Measurements from ENCODE around the gene FKBP8. TPM values are rescaled to one million over a fixed set of nuclear protein-coding genes. Genes with fewer than 3 reads are reported as not detected.

The FKBP8 gene
- total RNA-seq, 4 donors from 2014 or later: 408 to 436 (median 418) TPM

DNA sequence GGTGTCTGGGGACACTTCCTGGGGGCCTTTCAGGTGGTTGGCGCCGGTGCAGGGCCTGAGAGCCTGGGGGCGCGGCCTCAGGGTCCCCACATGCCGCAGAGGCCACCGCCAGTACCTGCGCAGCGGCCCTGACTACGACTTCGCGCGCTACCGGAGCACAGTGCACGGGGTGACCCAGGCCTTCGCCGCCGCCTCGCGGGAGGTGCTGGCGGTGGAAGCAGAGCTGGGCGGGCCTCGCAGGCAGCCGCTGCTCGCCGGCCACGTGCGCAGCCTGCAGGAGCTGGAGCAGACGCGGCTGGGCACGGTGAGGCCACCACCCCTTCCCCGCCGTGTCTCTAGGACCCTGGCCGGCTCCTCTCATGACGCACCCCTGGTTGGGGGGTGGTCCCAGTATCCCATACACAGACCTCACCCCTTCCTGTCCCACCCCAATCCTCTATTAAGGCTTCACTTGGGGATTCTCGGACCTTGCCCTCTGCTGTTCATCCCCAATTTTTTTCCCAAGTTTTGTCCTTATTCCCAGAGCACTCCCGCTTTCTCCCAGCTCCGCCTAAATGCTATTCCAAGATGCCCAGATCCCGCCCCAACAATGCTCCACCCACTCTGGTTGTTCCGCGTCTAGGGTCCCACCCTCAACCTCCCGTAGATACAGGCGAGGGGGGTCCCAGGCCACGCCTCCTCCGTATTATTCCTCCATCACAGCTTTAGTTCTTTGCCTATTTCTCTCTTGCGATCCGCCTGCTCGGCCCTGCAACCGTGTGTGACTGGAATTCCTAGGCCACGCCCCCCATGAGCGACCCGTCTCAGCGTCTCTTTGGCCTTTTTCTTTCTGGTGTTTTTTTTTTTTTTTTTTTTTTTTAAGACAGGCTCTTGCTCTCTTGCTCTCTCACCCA, 46.3 kb upstream of the FKBP8 start:
- 16 to 27% methylated on average over 17 to 27 of the region's 52 CpGs for WGBS, 2 donors (ENCODE audit: low coverage in 1 of 2)
- H3K4me1 ChIP-seq: peaks cover 0 to 50% (median 19%) of the 10 kb centered on the region in 3 donors
- peak overlapping the region; percentile 77 to 91 for H3K4me3 ChIP-seq
- peak overlapping the region; percentile 41 to 88 (median 84) for H3K27ac ChIP-seq
- no peaks in the 10 kb centered on the region for H3K27me3 ChIP-seq
- H3K36me3 ChIP-seq: peaks cover 0 to 16% of the 10 kb centered on the region in 2 donors
- peak; percentile 58 for ATAC-seq
- no peaks in the 10 kb centered on the region for H3K9me3 ChIP-seq
- no peak for TF ChIP-seq EP300 (IDR thresholded peaks at IDR 0.05)
- TF ChIP-seq, protein P1, sequence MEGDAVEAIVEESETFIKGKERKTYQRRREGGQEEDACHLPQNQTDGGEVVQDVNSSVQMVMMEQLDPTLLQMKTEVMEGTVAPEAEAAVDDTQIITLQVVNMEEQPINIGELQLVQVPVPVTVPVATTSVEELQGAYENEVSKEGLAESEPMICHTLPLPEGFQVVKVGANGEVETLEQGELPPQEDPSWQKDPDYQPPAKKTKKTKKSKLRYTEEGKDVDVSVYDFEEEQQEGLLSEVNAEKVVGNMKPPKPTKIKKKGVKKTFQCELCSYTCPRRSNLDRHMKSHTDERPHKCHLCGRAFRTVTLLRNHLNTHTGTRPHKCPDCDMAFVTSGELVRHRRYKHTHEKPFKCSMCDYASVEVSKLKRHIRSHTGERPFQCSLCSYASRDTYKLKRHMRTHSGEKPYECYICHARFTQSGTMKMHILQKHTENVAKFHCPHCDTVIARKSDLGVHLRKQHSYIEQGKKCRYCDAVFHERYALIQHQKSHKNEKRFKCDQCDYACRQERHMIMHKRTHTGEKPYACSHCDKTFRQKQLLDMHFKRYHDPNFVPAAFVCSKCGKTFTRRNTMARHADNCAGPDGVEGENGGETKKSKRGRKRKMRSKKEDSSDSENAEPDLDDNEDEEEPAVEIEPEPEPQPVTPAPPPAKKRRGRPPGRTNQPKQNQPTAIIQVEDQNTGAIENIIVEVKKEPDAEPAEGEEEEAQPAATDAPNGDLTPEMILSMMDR (IDR thresholded peaks at IDR 0.05): peak in 3 of 4 experiments; percentile 33 to 59 (median 43)
- TF ChIP-seq POLR2AphosphoS5 (IDR thresholded peaks at IDR 0.05): no peak

DNA sequence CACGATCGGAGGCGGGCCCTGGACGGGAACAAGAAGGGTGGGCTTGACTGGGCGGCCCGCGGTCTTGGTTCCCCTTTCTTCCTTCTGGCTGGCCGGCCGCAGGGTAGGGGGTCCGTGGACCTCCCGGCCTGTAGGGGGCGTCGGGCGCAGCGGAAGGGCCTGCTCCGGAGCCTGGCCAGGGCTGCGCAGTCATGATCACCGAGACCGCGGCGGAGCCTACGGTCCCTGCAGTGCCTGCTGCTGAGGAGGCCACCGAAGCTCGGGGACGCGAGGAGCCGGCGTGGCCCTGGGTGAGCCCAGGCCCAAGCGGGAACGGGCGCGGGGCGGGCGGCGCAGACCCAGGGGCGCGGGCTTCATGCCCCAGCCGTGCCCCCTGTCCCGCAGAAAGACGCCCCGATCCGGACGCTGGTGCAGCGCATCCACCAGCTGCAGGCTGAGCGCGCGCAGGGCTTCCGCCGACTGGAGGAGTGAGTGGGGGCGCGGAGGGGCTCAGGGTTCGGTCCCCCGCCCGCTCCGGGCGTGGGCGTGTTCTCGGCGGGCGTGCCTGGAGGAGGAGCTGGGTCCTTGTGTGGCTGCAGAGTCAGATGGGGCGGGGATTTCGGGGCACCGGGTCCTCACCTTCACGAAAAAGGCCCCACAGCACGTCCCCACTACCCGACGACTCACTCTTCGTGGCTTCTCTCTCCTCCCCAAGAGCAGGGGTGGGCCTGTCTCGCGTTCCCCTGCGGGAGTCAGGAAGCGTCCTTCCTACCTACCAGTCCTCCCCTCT, 45.4 kb upstream of the FKBP8 start, which contains the start of gene REX1BD:
REX1BD (plus strand) TSS at position 188 of the 769 bp plus-strand sequence; CDS start at position 192, 4 bp downstream.
- no peaks in the 10 kb centered on the region for H3K27me3 ChIP-seq

DNA sequence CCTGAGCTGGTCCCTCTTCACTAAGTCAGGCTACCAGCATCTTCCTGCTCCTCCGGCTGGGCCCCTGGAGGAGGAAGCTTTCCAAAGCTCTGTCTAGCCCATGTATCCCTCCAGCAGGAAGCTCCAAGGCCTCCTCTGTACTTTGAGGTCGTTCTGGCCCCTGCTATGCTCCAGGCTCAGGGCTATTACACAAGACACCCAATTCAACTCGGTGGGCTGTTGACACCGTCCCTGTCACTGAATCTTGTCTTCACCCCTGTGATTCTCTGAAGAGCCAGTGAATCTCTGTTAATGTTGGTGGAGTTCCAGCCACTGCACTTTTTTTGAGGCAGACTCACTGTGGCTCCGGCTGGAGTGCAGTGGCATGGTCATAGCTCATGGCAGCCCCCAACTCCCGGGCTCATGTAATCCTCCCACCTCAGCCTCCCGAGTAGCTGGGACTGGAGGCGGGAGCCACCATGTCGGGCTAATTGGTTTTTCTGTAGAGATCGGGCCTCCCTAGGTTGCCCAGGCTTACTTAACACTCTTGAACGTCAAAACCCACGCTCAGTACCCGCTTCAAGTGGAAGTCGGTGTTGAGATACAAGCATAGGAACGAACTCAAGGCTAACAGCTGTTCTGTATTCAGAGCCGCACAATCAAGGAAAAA, 44.7 kb upstream of the FKBP8 start:
- H3K4me1 ChIP-seq: peaks cover 0 to 36% (median 12%) of the 10 kb centered on the region in 3 donors
- peak overlapping the region; percentile 41 to 88 (median 84) for H3K27ac ChIP-seq
- no peak for TF ChIP-seq POLR2AphosphoS5 (IDR thresholded peaks at IDR 0.05)
- no peak for TF ChIP-seq EP300 (IDR thresholded peaks at IDR 0.05)
- TF ChIP-seq, protein P1 (IDR thresholded peaks at IDR 0.05): no peak
- ATAC-seq: peak; percentile 5
- H3K27me3 ChIP-seq: no peaks in the 10 kb centered on the region
- H3K9me3 ChIP-seq: no peaks in the 10 kb centered on the region
- peaks cover 0 to 16% of the 10 kb centered on the region in 2 donors for H3K36me3 ChIP-seq
- 17 to 55% methylated on average over 1 to 3 of the region's 16 CpGs for WGBS, 2 donors (ENCODE audit: low coverage in 1 of 2)
- H3K4me3 ChIP-seq: peak overlapping the region; percentile 77 to 91

More for the DNA sequence above, 45.4 kb upstream of the FKBP8 start, which contains the start of gene REX1BD:
- Histone ChIP-seq H3K9me3 (no peaks in the 10 kb centered on the region), H3K36me3 (peaks cover 0 to 16% of the 10 kb centered on the region in 2 donors), H3K4me3 (peak within 1 kb of the TSS; percentile 77 to 91), H3K27ac (peak within 1 kb of the TSS; percentile 41 to 88 (median 84)), H3K4me1 (peaks cover 0 to 42% (median 13%) of the 10 kb centered on the region in 3 donors)
- ATAC-seq: peak; percentile 90
- TF ChIP-seq POLR2A (IDR thresholded peaks at IDR 0.05) (peak; percentile 28 to 55), EP300 (IDR thresholded peaks at IDR 0.05) (no peak), POLR2AphosphoS5 (IDR thresholded peaks at IDR 0.05) (peak; percentile 26)
- TF ChIP-seq, protein P1 (IDR thresholded peaks at IDR 0.05): peak; percentile 80 to 93 (median 88)
- 0% methylated on average over 4 of the region's 72 CpGs; no CpG with 5 or more reads in 1 of the 2 donors for WGBS, 2 donors (ENCODE audit: low coverage in 1 of 2)

DNA sequence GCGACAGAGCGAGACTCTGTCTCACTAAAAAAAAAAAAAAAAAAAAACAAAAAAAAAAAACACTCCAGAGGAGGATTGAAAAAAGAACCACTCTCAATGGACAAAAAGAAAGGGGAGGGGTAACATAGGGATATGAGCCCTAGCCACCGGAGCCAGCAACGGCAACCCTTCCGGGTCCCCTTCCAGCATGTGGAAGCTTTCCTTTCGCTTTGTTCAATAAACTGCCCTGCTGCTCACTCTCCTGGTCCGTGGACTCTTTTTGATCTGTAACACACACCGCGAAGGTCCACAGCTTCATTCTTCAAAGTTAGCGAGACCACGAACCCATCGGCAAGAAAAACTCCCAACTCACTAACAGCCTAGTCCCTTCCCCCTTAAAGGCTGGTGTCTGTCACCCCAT, 44.2 kb upstream of the FKBP8 start:
- ATAC-seq: no peak
- H3K9me3 ChIP-seq: no peaks in the 10 kb centered on the region
- H3K4me3 ChIP-seq: no peak overlapping the region
- peaks cover 0 to 16% of the 10 kb centered on the region in 2 donors for H3K36me3 ChIP-seq
- H3K27ac ChIP-seq: peak overlapping the region in 3 of 4 donors; percentile 83 to 88 (median 86)
- TF ChIP-seq POLR2AphosphoS5 (IDR thresholded peaks at IDR 0.05) (no peak), EP300 (IDR thresholded peaks at IDR 0.05) (no peak), POLR2A (IDR thresholded peaks at IDR 0.05) (no peak)
- TF ChIP-seq, protein P1 (IDR thresholded peaks at IDR 0.05): no peak
- WGBS, 2 donors (ENCODE audit: low coverage in 1 of 2): 77 to 88% methylated on average over 5 to 10 of the region's 12 CpGs
- no peaks in the 10 kb centered on the region for H3K27me3 ChIP-seq
- H3K4me1 ChIP-seq: peaks cover 0 to 36% (median 12%) of the 10 kb centered on the region in 3 donors
